Measurements from ENCODE around the gene DOCK4. TPM values are rescaled to one million over a fixed set of nuclear protein-coding genes. Genes with fewer than 3 reads are reported as not detected.

Gene DOCK4
- total and polyA plus RNA-seq, 2 of the 8 experiments (the other 6 are each of a cell fraction or from before 2014, with no cell fraction given), result 5.1 to 23.6 TPM

DNA sequence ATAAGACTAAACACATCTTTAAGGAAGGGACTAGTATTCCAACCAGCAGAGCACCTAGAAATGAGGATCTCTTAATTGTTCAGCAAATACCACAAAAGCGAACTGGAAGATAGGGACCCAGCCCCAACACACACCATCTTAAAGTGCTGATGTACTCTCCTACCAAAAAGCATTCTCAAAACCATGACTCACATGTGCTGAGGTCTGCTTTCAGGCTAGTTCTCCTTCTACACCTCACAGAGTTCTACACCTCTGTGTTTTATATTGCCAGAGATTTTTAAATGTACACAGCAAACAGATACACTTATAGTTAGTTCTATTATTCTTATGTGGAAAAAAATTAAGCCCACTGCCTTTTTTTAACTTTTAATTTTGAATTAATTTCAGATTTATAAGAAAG, 191.9 kb downstream of the DOCK4 start (continued):
- TF ChIP-seq GABPA (IDR thresholded peaks at IDR 0.05; ENCODE audit: borderline replicate concordance, insufficient read depth, low read length) (no peak), GTF2F1 (IDR thresholded peaks at IDR 0.05; ENCODE audit: borderline replicate concordance, low read depth, low read length) (no peak), CHD2 (IDR thresholded peaks at IDR 0.05; ENCODE audit: low read length) (no peak), NRF1 (IDR thresholded peaks at IDR 0.05; ENCODE audit: low read depth, low read length) (no peak), NANOG (IDR thresholded peaks at IDR 0.05; ENCODE audit: insufficient read depth, low read depth, low read length, poor library complexity, severe bottlenecking) (no peak)

All from H1 (cell line).